Measurements from ENCODE around the gene GIMAP7.
"Not testable (repeated sequence)": the region's sequence is repeated elsewhere in the genome, so short reads cannot be mapped to it uniquely, and the experiment has no call there.

The GIMAP7 gene

DNA sequence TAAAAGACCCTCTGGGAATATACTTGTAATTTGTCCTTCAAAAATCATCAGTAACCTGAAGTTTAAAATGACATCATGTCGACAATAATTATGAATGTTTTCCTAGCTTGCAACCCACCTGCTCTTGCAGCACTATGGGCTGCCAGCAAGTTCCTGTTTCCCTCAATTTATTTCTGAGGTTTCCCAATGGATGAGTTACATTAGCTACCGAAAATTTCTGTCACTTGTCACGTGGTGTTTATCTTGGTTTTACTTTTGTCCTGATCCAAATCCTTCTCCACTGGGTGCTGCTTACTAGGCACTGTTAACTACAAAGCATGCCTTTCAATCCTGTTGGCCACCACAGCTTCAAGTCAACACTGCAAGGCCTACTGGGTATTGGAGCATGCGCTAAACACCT lies 32.8 kb upstream of the GIMAP7 start:
- Histone ChIP-seq H3K4me3 (replicated peaks; ENCODE audit: low read depth, low read length) (no peak overlapping the region), H3K36me3 (ENCODE audit: control insufficient read depth, insufficient read depth, low read length) (no peaks in the 10 kb centered on the region; the same call in 1 of the 2 replicates), H3K27me3 (replicated peaks; ENCODE audit: control insufficient read depth, insufficient read depth, low read length) (no peaks in the 10 kb centered on the region)
- no peak for DNase-seq (ENCODE audit: extremely low read depth, insufficient read length)
- TF ChIP-seq, protein P1, sequence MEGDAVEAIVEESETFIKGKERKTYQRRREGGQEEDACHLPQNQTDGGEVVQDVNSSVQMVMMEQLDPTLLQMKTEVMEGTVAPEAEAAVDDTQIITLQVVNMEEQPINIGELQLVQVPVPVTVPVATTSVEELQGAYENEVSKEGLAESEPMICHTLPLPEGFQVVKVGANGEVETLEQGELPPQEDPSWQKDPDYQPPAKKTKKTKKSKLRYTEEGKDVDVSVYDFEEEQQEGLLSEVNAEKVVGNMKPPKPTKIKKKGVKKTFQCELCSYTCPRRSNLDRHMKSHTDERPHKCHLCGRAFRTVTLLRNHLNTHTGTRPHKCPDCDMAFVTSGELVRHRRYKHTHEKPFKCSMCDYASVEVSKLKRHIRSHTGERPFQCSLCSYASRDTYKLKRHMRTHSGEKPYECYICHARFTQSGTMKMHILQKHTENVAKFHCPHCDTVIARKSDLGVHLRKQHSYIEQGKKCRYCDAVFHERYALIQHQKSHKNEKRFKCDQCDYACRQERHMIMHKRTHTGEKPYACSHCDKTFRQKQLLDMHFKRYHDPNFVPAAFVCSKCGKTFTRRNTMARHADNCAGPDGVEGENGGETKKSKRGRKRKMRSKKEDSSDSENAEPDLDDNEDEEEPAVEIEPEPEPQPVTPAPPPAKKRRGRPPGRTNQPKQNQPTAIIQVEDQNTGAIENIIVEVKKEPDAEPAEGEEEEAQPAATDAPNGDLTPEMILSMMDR (IDR thresholded peaks at IDR 0.05; ENCODE audit: insufficient read depth, low read length, poor library complexity, severe bottlenecking): no peak

DNA sequence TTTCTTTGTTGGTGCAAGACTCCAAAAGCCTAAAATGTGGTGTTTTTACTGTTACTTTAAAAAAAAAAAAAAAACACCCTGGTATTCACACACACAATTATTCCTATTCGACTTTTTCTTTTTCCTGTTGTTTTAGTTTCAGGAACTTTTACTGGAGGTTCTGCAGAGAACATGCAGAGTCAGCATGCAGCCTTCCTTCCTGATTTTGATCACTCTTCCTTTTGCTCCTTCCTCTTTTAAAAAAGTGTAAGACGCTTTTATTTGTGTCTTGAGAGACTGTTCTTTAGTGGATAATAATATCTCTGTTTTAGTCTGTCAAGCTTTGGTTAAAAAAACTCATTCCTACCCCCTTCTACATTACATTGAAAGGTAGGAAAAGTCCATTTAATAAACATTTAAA lies 31.2 kb upstream of the GIMAP7 start:
- not testable (repeated sequence) for H3K36me3 ChIP-seq (ENCODE audit: control insufficient read depth, insufficient read depth, low read length); H3K27me3 ChIP-seq (replicated peaks; ENCODE audit: control insufficient read depth, insufficient read depth, low read length); H3K4me3 ChIP-seq (replicated peaks; ENCODE audit: low read depth, low read length); DNase-seq (ENCODE audit: extremely low read depth, insufficient read length)

DNA sequence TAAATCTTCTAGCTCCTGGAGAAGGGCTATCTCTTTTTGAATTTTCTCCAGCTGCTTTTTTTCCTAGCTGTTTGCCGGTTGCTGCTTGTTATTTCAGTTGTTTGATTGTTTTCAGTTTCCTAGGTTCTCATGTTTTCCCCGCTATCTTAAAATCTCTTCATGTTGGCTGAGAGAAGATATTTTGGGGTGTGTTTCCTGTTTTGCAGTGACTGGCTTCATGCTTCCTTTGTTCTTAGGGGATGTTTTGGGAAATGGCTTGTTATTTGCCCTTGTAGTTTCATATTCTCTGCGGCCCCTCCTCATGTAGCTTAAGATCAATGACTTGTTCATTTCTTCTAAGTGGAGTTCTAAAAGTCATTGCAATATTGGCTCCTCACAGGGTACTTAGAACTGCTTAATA lies 30.6 kb upstream of the GIMAP7 start:
- DNase-seq (ENCODE audit: extremely low read depth, insufficient read length); H3K36me3 ChIP-seq (ENCODE audit: control insufficient read depth, insufficient read depth, low read length); H3K27me3 ChIP-seq (replicated peaks; ENCODE audit: control insufficient read depth, insufficient read depth, low read length); H3K4me3 ChIP-seq (replicated peaks; ENCODE audit: low read depth, low read length): not testable (repeated sequence)

DNA sequence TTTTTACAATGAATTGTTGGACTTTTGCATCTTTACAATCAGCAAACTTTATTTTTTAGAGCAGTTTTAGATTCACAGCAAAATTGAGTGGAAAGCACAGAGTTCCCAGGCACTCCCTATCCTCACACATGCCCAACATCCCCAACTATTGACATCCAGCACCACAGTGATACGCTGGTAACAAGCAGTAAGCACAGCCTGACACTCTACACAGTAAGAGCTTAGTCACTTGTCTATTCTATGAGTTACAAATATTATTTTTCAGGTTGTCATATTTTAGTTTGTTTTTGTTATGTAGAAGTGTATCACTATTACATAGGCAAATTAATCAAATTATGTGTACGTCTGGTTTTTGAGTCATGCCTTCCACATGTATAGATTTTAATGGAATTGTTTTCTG lies 27.0 kb upstream of the GIMAP7 start:
- DNase-seq (ENCODE audit: extremely low read depth, insufficient read length): no peak
- TF ChIP-seq, protein P1 (IDR thresholded peaks at IDR 0.05; ENCODE audit: insufficient read depth, low read length, poor library complexity, severe bottlenecking): no peak
- H3K36me3 ChIP-seq (ENCODE audit: control insufficient read depth, insufficient read depth, low read length): no peaks in the 10 kb centered on the region
- no peaks in the 10 kb centered on the region for H3K27me3 ChIP-seq (replicated peaks; ENCODE audit: control insufficient read depth, insufficient read depth, low read length)
- H3K4me3 ChIP-seq (replicated peaks; ENCODE audit: low read depth, low read length): no peak overlapping the region

DNA sequence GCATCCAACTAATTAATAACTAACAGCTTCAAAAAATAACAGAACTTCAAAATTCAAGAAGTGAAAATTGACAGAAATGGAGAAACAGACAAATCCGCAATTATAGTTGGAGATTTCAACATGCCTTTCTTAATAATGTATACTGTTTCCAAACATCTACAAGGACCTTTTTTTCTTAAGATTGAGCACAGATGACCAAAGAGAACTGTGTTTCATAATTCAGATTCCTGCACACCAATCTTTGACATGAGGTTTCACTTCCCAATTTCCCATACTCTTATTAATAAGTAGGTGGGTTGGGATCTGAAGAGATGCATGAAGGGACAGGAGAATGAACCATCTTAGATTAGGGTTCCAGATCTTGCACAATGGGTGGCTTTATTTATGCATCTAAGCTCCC lies 24.9 kb upstream of the GIMAP7 start:
- Histone ChIP-seq H3K36me3 (ENCODE audit: control insufficient read depth, insufficient read depth, low read length) (no peaks in the 10 kb centered on the region), H3K4me3 (replicated peaks; ENCODE audit: low read depth, low read length) (no peak overlapping the region), H3K27me3 (replicated peaks; ENCODE audit: control insufficient read depth, insufficient read depth, low read length) (no peaks in the 10 kb centered on the region)
- no peak for DNase-seq (ENCODE audit: extremely low read depth, insufficient read length)
- TF ChIP-seq, protein P1 (IDR thresholded peaks at IDR 0.05; ENCODE audit: insufficient read depth, low read length, poor library complexity, severe bottlenecking): no peak

DNA sequence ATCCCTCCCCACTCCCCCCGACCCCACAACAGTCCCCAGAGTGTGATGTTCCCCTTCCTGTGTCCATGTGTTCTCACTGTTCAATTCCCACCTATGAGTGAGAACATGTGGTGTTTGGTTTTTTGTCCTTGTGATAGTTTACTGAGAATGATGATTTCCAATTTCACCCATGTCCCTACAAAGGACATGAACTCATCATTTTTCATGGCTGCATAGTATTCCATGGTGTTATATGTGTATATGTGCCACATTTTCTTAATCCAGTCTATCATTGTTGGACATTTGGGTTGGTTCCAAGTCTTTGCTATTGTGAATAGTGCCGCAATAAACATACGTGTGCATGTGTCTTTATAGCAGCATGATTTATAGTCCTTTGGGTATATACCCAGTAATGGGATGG lies 21.2 kb upstream of the GIMAP7 start:
- H3K27me3 ChIP-seq (replicated peaks; ENCODE audit: control insufficient read depth, insufficient read depth, low read length); DNase-seq (ENCODE audit: extremely low read depth, insufficient read length); H3K4me3 ChIP-seq (replicated peaks; ENCODE audit: low read depth, low read length); H3K36me3 ChIP-seq (ENCODE audit: control insufficient read depth, insufficient read depth, low read length): not testable (repeated sequence)

DNA sequence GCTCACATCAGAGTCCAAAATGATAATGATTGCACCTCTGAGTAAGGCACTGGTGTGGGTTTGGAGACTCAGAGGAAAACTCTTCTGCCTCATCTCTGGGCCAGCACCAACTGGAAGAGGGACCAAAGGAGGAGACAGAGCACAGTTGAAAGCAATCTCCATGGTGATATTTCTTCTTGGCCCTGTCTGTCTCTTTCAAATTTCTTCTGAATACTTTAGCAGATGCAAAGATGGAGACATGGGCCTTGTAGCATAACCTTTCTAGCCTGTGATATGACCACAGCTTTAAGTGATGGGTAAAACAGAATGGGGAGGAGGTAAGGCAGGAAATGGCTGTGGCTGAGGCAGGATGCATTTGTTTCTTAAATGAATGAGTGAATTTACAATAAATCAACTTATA lies 12.2 kb upstream of the GIMAP7 start:
- Histone ChIP-seq H3K4me3 (replicated peaks; ENCODE audit: low read depth, low read length) (no peak overlapping the region), H3K36me3 (ENCODE audit: control insufficient read depth, insufficient read depth, low read length) (no peaks in the 10 kb centered on the region), H3K27me3 (replicated peaks; ENCODE audit: control insufficient read depth, insufficient read depth, low read length) (no peaks in the 10 kb centered on the region)
- DNase-seq (ENCODE audit: extremely low read depth, insufficient read length): no peak
- TF ChIP-seq, protein P1 (IDR thresholded peaks at IDR 0.05; ENCODE audit: insufficient read depth, low read length, poor library complexity, severe bottlenecking): no peak
